HuH-7 (cell line): Measurements from ENCODE around the gene SNRPE.

Source experiments
- DNase-seq: peaks from one replicate; pipeline ENCODE4 v3.0.0; 2011; ENCODE audit warnings: low spot score

The SNRPE gene

GRCh38 chr1:203880606-203881005, 19.2 kb downstream of the SNRPE start:
- no peak for DNase-seq

GRCh38 chr1:203888807-203889251, 27.4 kb downstream of the SNRPE start:
- no peak for DNase-seq

- DNase-seq, result no peak
Measured at GRCh38 chr1:203891950-203892349, 30.6 kb downstream of the SNRPE start.

GRCh38 chr1:203898458-203899352, 37.3 kb downstream of the SNRPE start:
- DNase-seq, result no peak

GRCh38 chr1:203899353-203899716, 37.9 kb downstream of the SNRPE start:
- DNase-seq, result peak; percentile 29

- DNase-seq, result no peak
Measured at GRCh38 chr1:203899869-203900714, 38.7 kb downstream of the SNRPE start.

- no peak for DNase-seq
Measured at GRCh38 chr1:203901581-203901980, 40.2 kb downstream of the SNRPE start.

GRCh38 chr1:203905275-203905674, 43.9 kb downstream of the SNRPE start:
- DNase-seq, result no peak

- no peak for DNase-seq
Measured at GRCh38 chr1:203906932-203907331, 45.5 kb downstream of the SNRPE start.

- no peak for DNase-seq
Measured at GRCh38 chr1:203907901-203908300, 46.5 kb downstream of the SNRPE start.

- DNase-seq, result no peak
Measured at GRCh38 chr1:203911806-203912205, 50.4 kb downstream of the SNRPE start.

GRCh38 chr1:203913073-203913521, 51.7 kb downstream of the SNRPE start:
- no peak for DNase-seq

- DNase-seq, result peak; percentile 20
Measured at GRCh38 chr1:203914292-203914691, 52.9 kb downstream of the SNRPE start.

GRCh38 chr1:203915811-203916210, 54.4 kb downstream of the SNRPE start:
- DNase-seq, result no peak

- no peak for DNase-seq
Measured at GRCh38 chr1:203916756-203917155, 55.4 kb downstream of the SNRPE start.
